KOPT-K1 (cell line): ENCODE data around the gene ABHD14A.

ENCODE experiments used
- H3K27ac ChIP-seq: fragments of 200-600 bp; sonication (generic); 2 replicates; pipeline ENCODE4 v1.5.1; 2016; ENCODE audit warnings: antibody characterized with exemption, mild to moderate bottlenecking, low read depth, low read length; ENCODE audit not compliant: poor library complexity, severe bottlenecking
- H3K36me3 ChIP-seq: fragments of 200-600 bp; sonication (generic); 2 replicates; pipeline ENCODE4 v1.5.1; 2017; ENCODE audit warnings: antibody characterized with exemption, mild to moderate bottlenecking, low read length, moderate library complexity; ENCODE audit not compliant: insufficient read depth
- H3K9me3 ChIP-seq: fragments of 200-600 bp; sonication (generic); 2 replicates; pipeline ENCODE4 v1.5.1; 2017; ENCODE audit warnings: antibody characterized with exemption, low read length, mild to moderate bottlenecking; ENCODE audit not compliant: insufficient read depth, poor library complexity, severe bottlenecking

The ABHD14A gene

DNA sequence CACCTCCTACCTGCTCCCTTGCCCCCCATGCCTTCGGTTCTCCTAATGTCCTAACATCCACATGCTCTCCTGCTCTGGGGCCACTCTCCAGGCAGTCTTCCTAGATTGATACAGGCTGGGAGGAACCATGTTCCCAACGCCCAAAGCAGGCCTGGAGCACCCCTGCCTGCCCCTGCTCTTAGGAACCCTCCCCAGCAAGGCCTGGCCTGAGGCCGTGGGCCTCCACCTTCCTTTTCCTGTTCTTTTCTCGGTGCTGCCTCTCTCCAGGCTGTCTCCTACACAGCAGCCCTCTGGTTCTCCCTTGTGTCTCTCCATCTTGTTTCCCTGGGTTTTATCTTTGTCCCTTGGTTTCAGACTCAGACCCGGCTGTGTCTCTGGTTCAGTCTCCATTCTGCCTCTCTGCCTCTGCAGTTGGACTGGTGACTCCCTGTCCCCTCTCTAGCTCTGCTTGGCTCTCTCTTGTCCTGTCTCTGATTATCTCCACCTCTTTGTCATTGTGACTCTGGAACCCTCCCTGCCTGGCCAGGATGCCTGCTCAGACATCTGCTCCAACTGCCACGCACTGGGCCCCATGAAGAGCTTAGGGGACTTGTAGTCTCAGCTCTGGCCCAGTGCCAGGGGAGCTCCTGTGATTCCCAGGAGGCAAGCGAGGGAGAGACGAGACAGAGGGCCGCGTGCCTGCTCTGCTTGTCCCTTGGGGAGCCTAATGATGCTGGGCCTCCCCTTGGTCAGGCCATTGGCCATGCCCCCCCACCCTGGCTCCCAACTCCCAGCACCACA is 46.8 kb downstream of the ABHD14A start:
- Histone ChIP-seq H3K9me3 (no peaks in the 10 kb centered on the region), H3K36me3 (no peaks in the 10 kb centered on the region), H3K27ac (no peak overlapping the region)

DNA sequence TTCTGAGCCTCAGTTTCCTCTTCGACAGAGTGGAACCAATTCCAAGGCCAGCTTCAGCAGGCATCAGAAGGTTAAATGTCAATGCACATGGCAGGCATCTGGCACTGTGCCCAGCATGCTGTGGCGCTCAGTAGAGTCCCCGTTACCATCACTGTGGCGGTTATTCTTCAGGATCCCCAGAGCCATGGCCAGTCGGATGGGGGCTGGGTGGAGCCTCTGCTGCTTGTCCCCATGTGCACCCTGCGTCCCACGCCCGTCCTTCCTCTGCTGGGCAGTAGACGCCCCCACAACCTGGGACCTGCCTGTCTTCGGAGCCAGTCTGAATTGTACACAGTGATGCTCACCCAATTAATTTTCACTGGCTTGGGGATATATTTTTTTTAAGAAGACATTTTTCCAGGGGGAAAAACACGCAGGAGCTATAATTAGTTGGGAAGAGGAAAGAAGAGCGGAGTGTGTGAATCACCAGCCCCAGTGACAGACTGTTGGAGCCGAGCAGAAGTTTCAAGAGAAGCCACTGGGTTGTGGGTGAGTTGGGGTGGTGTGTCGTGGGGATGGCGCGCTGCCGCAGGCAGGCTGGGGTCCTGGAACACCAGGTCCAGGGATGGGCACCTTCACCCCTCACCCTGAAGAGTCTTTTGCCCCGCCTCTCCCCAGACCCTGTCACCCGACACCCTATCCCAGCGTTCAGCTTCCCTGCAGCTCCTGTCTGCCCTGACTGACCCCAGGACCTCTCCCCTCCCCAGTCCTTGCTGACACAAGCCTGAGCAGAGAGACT is 47.6 kb downstream of the ABHD14A start:
- H3K9me3 ChIP-seq: no peaks in the 10 kb centered on the region
- H3K36me3 ChIP-seq: no peaks in the 10 kb centered on the region
- no peak overlapping the region for H3K27ac ChIP-seq

DNA sequence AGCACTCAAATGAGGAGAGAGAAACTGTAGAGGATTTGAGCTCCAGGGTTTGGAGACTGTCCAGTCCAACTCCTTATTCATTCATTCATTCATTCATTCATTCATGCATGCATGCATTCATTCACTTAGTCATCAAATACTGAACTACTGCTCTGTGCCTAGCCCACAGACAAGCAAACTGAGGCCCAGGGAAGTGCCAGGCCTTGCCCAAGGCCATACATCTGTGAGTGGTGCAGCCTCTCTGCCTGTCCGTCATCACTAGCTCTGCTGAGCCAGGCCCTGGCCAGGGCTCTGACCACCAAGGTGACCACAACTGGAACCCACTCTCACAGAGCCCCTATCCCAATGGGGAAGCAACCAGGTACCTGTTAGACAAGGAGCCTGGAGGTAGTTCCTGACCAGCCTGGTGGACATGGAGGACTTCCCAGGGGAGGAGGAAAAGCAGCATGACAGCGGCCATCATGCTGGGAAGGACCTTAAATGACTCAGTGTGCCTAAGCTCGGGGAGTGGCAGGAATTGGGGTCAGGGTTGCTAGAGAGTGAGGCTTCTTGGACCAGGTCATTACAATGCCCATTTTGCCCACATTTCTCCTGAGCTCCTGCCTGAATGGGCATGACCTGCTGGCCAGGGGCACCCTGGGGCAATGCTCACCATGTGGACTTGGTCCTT is 48.4 kb downstream of the ABHD14A start:
- Histone ChIP-seq H3K9me3 (no peaks in the 10 kb centered on the region), H3K27ac (no peak overlapping the region), H3K36me3 (no peaks in the 10 kb centered on the region)

DNA sequence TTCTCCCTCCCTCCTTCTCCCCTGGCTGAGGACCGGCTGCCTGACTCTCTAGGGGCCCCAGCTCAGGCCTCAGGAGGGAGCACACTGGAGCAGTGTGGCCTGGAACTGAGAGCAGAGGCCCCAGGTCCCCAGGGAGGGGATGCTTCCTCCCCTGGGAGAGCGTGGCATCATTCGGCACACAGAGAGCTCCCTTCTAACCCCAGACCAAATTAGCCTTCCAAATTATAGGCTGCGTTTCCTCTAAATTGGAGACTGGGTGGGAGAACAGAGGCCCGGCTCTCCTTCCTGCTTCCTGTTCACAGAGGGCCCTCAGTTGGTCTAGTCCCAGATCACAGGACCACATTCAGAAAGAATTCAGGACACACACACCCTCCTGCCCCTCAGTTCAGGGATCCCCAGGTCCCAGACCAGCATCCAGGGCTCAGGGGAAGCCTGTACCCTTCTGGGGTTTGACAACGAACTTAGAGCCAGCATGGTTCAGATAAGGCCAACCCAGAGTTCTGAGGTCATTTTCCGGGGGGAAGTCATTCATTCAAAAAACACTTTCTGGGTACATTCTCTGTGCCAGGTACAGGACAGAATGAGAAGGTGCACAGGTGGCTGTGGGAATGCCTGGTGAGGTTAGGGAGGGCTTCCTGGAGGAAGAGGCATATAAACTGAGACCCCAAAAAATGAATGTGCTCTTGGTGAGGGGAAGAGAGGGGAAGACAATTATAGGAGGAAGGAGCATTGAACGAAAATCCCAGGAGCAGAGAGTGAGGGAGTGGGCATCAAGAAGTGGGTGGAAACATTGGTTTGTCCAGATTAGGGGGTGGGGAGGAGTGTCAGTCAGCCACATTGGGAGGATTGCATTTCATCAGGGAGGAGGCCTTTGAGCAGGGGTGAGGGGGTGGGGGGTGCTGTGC is 49.2 kb downstream of the ABHD14A start:
- Histone ChIP-seq H3K9me3 (no peaks in the 10 kb centered on the region), H3K36me3 (no peaks in the 10 kb centered on the region), H3K27ac (no peak overlapping the region)

DNA sequence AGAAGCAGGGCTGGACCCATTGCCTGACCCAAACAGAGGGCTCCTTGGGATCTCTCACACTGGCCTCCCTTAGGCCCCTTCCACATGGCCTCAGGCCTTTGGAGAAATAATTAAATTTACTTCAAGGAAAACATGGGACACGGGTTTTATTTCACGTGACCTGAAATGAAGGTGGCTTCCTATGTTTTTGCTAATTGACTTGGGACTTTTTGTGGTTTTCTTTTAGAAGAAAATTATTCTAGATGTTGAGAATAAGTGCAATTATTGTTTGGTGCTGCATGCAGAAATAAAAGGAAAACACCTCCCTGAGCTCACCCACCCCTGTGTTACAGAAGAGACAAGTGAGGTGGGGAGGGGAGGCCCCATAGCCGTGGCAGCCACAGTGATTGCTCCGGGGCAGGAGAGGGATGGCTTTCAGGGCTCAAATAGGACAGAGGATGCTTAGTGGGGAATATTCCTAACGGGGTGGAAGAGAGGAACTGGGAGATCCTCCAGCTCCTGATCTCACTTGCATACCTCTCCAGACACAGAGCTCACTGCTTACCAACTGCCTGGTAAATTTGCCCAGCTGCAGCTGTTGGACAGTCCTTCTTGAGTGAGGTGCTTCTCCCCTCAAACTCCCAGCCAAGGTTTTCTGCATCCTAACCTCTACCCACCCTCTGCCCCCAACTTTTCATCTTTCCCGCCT is 50.0 kb downstream of the ABHD14A start:
- Histone ChIP-seq H3K36me3 (no peaks in the 10 kb centered on the region), H3K27ac (no peak overlapping the region)

DNA sequence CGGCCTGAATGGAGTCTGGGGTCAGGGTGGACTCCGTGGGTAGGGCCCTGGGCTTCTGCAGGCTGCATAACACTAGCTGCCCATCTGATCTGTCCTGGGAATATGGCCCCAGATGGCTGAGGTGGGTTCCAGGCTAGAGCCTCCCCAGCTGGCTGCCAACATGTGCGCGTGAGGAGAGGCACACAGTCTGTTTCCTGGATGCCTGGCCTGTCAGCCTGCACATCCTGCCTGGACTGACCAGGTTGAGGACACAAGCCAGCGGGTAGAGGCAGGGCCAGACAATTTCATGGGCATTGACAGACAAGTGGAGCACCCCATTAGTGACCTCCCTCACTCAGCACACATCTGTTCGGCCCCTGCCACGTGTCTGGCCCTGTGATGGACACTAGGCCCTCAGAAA is 50.6 kb downstream of the ABHD14A start:
- H3K9me3 ChIP-seq: no peaks in the 10 kb centered on the region
- H3K36me3 ChIP-seq: no peaks in the 10 kb centered on the region
- no peak overlapping the region for H3K27ac ChIP-seq

More for the DNA sequence above, 50.0 kb downstream of the ABHD14A start:
- no peaks in the 10 kb centered on the region for H3K9me3 ChIP-seq

DNA sequence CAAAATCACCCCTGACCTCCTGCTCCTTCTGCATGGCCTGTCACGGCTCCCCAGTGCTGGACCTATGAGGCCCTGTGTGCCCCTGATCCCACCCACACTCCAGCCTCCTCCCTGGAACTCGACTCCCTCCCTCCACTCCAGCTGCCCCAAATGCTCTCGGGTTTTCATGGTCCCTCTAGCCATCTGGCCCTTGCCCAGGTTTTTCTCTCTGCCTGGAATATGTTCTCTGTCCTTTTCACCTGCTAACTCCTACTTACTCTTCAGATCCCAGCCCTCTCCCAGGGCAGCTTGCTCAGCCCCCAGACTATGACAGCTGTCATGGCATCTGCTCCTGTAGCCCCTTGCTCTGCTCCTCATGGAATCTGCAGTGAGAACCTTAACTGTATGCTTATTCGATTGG is 51.2 kb downstream of the ABHD14A start:
- Histone ChIP-seq H3K9me3 (no peaks in the 10 kb centered on the region), H3K36me3 (no peaks in the 10 kb centered on the region), H3K27ac (no peak overlapping the region)

DNA sequence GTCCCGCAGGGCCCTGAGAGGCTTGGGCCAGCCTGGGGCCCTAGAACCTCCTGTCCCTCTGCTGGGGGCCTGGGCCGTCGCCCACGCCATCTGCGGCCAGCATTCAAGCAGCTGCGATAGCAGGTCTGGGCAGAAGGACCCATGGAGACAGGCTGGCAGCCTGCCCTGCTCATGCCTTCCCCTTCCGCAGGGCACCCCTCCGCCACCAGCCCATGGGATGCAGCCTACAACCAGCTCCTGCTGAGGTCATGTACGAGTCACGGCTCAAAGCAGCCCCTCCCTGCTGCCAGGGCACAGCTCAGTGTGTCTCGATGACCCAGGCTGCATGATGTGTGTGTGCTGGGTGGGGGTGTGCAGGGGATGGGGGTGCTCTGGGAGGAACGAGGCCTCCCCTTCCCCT is 53.7 kb downstream of the ABHD14A start:
- H3K9me3 ChIP-seq: no peaks in the 10 kb centered on the region
- no peak overlapping the region for H3K27ac ChIP-seq
- no peaks in the 10 kb centered on the region for H3K36me3 ChIP-seq

DNA sequence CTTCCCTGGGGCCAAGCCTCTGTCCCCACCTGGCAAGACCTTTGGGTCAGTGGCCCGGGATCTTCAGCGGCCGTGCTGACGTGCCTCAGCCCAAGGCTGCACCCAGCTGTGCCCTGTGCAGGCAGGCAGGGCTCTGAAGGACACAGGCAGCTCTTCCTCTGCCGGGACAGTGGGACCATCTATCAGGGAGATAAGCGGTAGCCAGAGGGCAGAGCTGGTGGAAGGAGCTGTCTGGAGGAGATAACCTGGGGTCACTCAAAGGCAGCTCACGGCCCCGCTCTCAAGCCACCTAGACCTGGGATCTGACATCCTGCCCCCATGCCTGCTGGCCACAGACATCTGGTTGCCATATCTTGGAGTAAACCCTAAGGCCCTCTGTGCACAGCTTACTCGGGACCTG is 54.2 kb downstream of the ABHD14A start:
- Histone ChIP-seq H3K9me3 (no peaks in the 10 kb centered on the region), H3K36me3 (no peaks in the 10 kb centered on the region), H3K27ac (no peak overlapping the region)

DNA sequence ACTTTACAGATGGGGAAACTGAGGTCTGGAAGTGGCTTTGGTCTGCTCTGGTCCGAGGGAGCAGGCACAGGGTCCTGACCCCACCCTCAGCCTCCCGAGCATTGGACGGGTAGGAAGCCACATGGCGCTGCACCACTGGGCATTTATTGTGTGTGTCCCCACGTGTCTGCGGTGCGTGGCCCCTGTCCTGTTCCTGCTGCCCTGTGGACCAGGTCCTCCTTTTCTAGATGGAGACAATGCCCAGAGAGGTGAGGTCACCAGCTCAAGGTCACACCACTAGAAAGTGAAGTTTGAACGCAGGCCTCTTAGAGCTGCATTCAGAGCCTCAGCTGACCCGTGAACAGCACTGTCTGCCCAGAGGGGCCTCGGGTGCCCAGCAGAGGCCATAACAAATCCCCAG is 54.7 kb downstream of the ABHD14A start:
- Histone ChIP-seq H3K9me3 (no peaks in the 10 kb centered on the region), H3K27ac (no peak overlapping the region), H3K36me3 (no peaks in the 10 kb centered on the region)
